Raji (cell line): Measurements from ENCODE around the gene ST8SIA4.

ENCODE experiments used
- POLR2A ChIP-seq: IDR thresholded peaks from 2 replicates; pipeline ENCODE4 v1.6.1; 2011; ENCODE audit warnings: low read depth, low read length, control low read depth; ENCODE audit not compliant: insufficient read depth

The ST8SIA4 gene

GRCh38 chr5:100903039-100903887 lies at the start of gene ST8SIA4:
Gene ST8SIA4 (minus strand): TSS chr5:100903282. CDS start chr5:100902955, 327 bp downstream.
- TF ChIP-seq POLR2A = peak; percentile 92

GRCh38 chr5:100950985-100951384 lies 47.9 kb upstream of the ST8SIA4 start:
- TF ChIP-seq POLR2A = no peak

- no peak for TF ChIP-seq POLR2A
These were observed 10.2 kb upstream of the ST8SIA4 start for GRCh38 chr5:100913298-100913697.

- no peak for TF ChIP-seq POLR2A
These were observed 6.0 kb upstream of the ST8SIA4 start for GRCh38 chr5:100909034-100909433.

GRCh38 chr5:100905259-100905914 lies 2.3 kb upstream of the ST8SIA4 start:
- TF ChIP-seq POLR2A = no peak

- TF ChIP-seq POLR2A = peak; percentile 32; the same call in 1 of the 2 replicates
These were observed 1.3 kb upstream of the ST8SIA4 start for GRCh38 chr5:100904259-100904861.

- TF ChIP-seq POLR2A = no peak
These were observed 543 bp downstream of the ST8SIA4 start for GRCh38 chr5:100902440-100903038.

GRCh38 chr5:100901821-100902341 lies 1.2 kb downstream of the ST8SIA4 start:
- TF ChIP-seq POLR2A = 0 out of 2 replicates have a peak, but pooled peaks have one; percentile 21

GRCh38 chr5:100900796-100901781 lies 2.0 kb downstream of the ST8SIA4 start:
- TF ChIP-seq POLR2A = peak; percentile 79

GRCh38 chr5:100900142-100900795 lies 2.8 kb downstream of the ST8SIA4 start:
- TF ChIP-seq POLR2A = peak; percentile 83

GRCh38 chr5:100899675-100900074 lies 3.4 kb downstream of the ST8SIA4 start:
- TF ChIP-seq POLR2A = no peak

GRCh38 chr5:100898504-100899346 lies 4.4 kb downstream of the ST8SIA4 start:
- TF ChIP-seq POLR2A = no peak

GRCh38 chr5:100896054-100896453 lies 7.0 kb downstream of the ST8SIA4 start:
- TF ChIP-seq POLR2A = no peak

- no peak for TF ChIP-seq POLR2A
These were observed 12.5 kb downstream of the ST8SIA4 start for GRCh38 chr5:100890461-100891008.
